ENCODE measurements around the gene CD70.

DNA sequence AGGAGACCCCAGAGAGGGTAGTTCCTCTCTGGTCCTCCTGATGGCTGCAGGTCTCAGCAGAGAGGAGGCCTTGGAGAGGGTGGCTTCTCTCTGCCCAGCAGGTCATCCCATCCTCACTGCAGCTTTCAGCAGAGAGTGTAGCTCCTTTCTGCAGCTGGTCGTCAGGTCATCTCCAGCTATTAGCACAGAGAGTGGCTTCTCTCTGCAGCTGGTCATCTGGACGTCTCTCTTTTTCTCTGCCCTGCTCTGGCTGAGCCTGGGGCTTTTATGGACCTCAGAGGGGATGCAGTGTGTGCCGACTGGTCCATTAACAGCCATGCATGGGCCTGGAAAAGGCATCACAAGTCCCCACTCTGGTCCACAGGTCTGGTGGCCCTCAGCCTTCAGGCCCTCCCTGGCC lies 39.9 kb downstream of the CD70 start:
- TF ChIP-seq POLR2A (IDR thresholded peaks at IDR 0.05) = no peak
- TF ChIP-seq, protein P1, sequence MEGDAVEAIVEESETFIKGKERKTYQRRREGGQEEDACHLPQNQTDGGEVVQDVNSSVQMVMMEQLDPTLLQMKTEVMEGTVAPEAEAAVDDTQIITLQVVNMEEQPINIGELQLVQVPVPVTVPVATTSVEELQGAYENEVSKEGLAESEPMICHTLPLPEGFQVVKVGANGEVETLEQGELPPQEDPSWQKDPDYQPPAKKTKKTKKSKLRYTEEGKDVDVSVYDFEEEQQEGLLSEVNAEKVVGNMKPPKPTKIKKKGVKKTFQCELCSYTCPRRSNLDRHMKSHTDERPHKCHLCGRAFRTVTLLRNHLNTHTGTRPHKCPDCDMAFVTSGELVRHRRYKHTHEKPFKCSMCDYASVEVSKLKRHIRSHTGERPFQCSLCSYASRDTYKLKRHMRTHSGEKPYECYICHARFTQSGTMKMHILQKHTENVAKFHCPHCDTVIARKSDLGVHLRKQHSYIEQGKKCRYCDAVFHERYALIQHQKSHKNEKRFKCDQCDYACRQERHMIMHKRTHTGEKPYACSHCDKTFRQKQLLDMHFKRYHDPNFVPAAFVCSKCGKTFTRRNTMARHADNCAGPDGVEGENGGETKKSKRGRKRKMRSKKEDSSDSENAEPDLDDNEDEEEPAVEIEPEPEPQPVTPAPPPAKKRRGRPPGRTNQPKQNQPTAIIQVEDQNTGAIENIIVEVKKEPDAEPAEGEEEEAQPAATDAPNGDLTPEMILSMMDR (IDR thresholded peaks at IDR 0.05) = no peak

All from heart left ventricle (tissue), 13 donors.